KOPT-K1 (cell line): Measurements from ENCODE around the gene PARK7.
"Not testable (repeated sequence)": the region's sequence is repeated elsewhere in the genome, so short reads cannot be mapped to it uniquely, and the experiment has no call there.

Experiments
- H3K27ac ChIP-seq: fragments of 200-600 bp; sonication (generic); 2 replicates; pipeline ENCODE4 v1.5.1; 2016; ENCODE audit warnings: antibody characterized with exemption, mild to moderate bottlenecking, low read depth, low read length; ENCODE audit not compliant: poor library complexity, severe bottlenecking
- H3K36me3 ChIP-seq: fragments of 200-600 bp; sonication (generic); 2 replicates; pipeline ENCODE4 v1.5.1; 2017; ENCODE audit warnings: antibody characterized with exemption, mild to moderate bottlenecking, low read length, moderate library complexity; ENCODE audit not compliant: insufficient read depth
- H3K9me3 ChIP-seq: fragments of 200-600 bp; sonication (generic); 2 replicates; pipeline ENCODE4 v1.5.1; 2017; ENCODE audit warnings: antibody characterized with exemption, low read length, mild to moderate bottlenecking; ENCODE audit not compliant: insufficient read depth, poor library complexity, severe bottlenecking

PARK7 gene

GRCh38 chr1:7962636-7963377 is 1.3 kb downstream of the PARK7 start:
- H3K27ac ChIP-seq, result peak overlapping the region; percentile 78

GRCh38 chr1:7963378-7963730 is 1.8 kb downstream of the PARK7 start:
- H3K9me3 ChIP-seq, H3K27ac ChIP-seq: not testable (repeated sequence)
- H3K36me3 ChIP-seq, result peaks cover 53% of the 10 kb centered on the region

More at GRCh38 chr1:7962636-7963377, 1.3 kb downstream of the PARK7 start:
- Histone ChIP-seq H3K9me3 (no peaks in the 10 kb centered on the region), H3K36me3 (peaks cover 49% of the 10 kb centered on the region)

- not testable (repeated sequence) for H3K27ac ChIP-seq, H3K9me3 ChIP-seq
- H3K36me3 ChIP-seq, result peaks cover 57% of the 10 kb centered on the region
Observed at GRCh38 chr1:7963841-7964240, 2.3 kb downstream of the PARK7 start.

GRCh38 chr1:7964476-7964875 is 3.0 kb downstream of the PARK7 start:
- Histone ChIP-seq H3K27ac (no peak overlapping the region), H3K36me3 (peaks cover 64% of the 10 kb centered on the region), H3K9me3 (no peaks in the 10 kb centered on the region)

GRCh38 chr1:7967196-7967595 is 5.7 kb downstream of the PARK7 start:
- Histone ChIP-seq H3K36me3 (peaks cover 90% of the 10 kb centered on the region), H3K9me3 (no peaks in the 10 kb centered on the region), H3K27ac (no peak overlapping the region)

GRCh38 chr1:7967651-7968050 is 6.1 kb downstream of the PARK7 start:
- H3K9me3 ChIP-seq, result no peaks in the 10 kb centered on the region
- H3K27ac ChIP-seq, result no peak overlapping the region
- H3K36me3 ChIP-seq, result peaks cover 94% of the 10 kb centered on the region

- Histone ChIP-seq H3K27ac (no peak overlapping the region), H3K36me3 (peaks cover 83% of the 10 kb centered on the region), H3K9me3 (no peaks in the 10 kb centered on the region)
Observed at GRCh38 chr1:7970246-7970645, 8.7 kb downstream of the PARK7 start.

GRCh38 chr1:7971024-7971423 is 9.5 kb downstream of the PARK7 start:
- no peaks in the 10 kb centered on the region for H3K9me3 ChIP-seq
- H3K27ac ChIP-seq, result no peak overlapping the region
- peaks cover 82% of the 10 kb centered on the region for H3K36me3 ChIP-seq

- H3K27ac ChIP-seq, result no peak overlapping the region
- no peaks in the 10 kb centered on the region for H3K9me3 ChIP-seq
- peaks cover 80% of the 10 kb centered on the region for H3K36me3 ChIP-seq
Observed at GRCh38 chr1:7972285-7972684, 10.8 kb downstream of the PARK7 start.

- Histone ChIP-seq H3K27ac (no peak overlapping the region), H3K9me3 (no peaks in the 10 kb centered on the region), H3K36me3 (peaks cover 79% of the 10 kb centered on the region)
Observed at GRCh38 chr1:7973086-7973485, 11.6 kb downstream of the PARK7 start.

- Histone ChIP-seq H3K27ac (no peak overlapping the region), H3K36me3 (peaks cover 80% of the 10 kb centered on the region), H3K9me3 (no peaks in the 10 kb centered on the region)
Observed at GRCh38 chr1:7975212-7975865, 13.8 kb downstream of the PARK7 start.

GRCh38 chr1:7980984-7981383 is 19.5 kb downstream of the PARK7 start:
- Histone ChIP-seq H3K27ac (no peak overlapping the region), H3K36me3 (peaks cover 94% of the 10 kb centered on the region)

GRCh38 chr1:7983086-7983778 is 21.7 kb downstream of the PARK7 start:
- H3K27ac ChIP-seq, result no peak overlapping the region
- H3K9me3 ChIP-seq, result no peaks in the 10 kb centered on the region
- H3K36me3 ChIP-seq, result peaks cover 82% of the 10 kb centered on the region

More at GRCh38 chr1:7980984-7981383, 19.5 kb downstream of the PARK7 start:
- H3K9me3 ChIP-seq, result no peaks in the 10 kb centered on the region

GRCh38 chr1:7984811-7985210 is 23.3 kb downstream of the PARK7 start:
- H3K9me3 ChIP-seq, result no peaks in the 10 kb centered on the region
- H3K36me3 ChIP-seq, result peaks cover 68% of the 10 kb centered on the region
- no peak overlapping the region for H3K27ac ChIP-seq

GRCh38 chr1:7985851-7986612 is 24.5 kb downstream of the PARK7 start:
- Histone ChIP-seq H3K27ac (no peak overlapping the region), H3K36me3 (peaks cover 64% of the 10 kb centered on the region), H3K9me3 (no peaks in the 10 kb centered on the region)
